Measurements from ENCODE around the gene LRRC4C. TPM values are rescaled to one million over a fixed set of nuclear protein-coding genes. Genes with fewer than 3 reads are reported as not detected.

LRRC4C gene
- polyA plus RNA-seq, 1 of the 3 experiments (the other 2 are of a cell fraction), result 0.16 TPM

DNA sequence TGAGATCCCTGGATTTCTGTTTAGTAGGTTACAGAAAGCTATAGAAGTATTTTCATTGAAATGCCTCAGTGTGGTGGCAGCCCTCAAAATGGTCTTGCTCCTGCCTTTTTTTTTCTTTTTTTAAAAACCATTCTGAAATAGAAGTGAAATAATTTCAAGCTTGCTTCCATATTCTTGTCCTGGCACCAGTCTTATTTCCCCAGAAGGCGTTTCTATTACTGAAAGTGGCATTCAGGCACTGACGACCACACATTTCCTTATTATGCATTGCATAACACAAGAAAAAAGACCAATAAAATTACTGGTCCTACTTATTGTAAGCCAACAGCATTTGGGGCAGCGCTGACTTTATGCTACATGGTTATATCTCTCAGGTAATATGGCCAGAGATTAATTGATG lies 24.5 kb upstream of the LRRC4C start (continued):
- no peak for TF ChIP-seq REST (IDR thresholded peaks at IDR 0.05; ENCODE audit: low read depth, low read length)
- no peak for TF ChIP-seq SMC3 (IDR thresholded peaks at IDR 0.05; ENCODE audit: low read depth, low read length)
- no peak for TF ChIP-seq FOXM1 (IDR thresholded peaks at IDR 0.05; ENCODE audit: low read depth)

DNA sequence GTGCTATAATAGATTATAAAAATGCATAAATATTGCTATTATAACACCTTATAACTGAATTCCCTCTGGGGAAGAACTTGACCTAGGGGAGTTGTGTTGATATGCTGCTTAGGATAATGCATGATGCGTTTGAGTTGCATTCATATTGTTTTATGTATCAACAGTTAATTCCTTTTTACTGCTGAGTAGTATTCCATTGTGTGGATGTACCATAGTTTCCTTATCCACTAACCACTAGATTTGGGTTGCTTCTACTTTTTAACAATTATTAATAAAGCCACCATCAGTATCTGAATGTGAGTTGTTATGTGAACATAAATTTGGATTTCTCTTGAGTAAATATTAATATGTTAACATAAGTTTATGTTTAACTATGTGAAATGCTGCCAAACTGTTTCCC lies 19.7 kb upstream of the LRRC4C start:
- no peaks in the 10 kb centered on the region for H3K79me2 ChIP-seq (ENCODE audit: insufficient read depth)
- H3K36me3 ChIP-seq (replicated peaks in 1 of 2; ENCODE audit: control insufficient read depth in 1 of 2, insufficient read depth in 2 of 2, low read length in 1 of 2), result no peaks in the 10 kb centered on the region
- CTCF ChIA-PET, result interaction anchor here (1.1 kb wide), 1 partner anchor 34 kb away, joined by 3 read pairs; no protein-coding TSS in a partner anchor
- POLR2A ChIA-PET, result no interaction called here
- TF ChIP-seq, protein P1, sequence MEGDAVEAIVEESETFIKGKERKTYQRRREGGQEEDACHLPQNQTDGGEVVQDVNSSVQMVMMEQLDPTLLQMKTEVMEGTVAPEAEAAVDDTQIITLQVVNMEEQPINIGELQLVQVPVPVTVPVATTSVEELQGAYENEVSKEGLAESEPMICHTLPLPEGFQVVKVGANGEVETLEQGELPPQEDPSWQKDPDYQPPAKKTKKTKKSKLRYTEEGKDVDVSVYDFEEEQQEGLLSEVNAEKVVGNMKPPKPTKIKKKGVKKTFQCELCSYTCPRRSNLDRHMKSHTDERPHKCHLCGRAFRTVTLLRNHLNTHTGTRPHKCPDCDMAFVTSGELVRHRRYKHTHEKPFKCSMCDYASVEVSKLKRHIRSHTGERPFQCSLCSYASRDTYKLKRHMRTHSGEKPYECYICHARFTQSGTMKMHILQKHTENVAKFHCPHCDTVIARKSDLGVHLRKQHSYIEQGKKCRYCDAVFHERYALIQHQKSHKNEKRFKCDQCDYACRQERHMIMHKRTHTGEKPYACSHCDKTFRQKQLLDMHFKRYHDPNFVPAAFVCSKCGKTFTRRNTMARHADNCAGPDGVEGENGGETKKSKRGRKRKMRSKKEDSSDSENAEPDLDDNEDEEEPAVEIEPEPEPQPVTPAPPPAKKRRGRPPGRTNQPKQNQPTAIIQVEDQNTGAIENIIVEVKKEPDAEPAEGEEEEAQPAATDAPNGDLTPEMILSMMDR (IDR thresholded peaks at IDR 0.05), result no peak
- H3K27me3 ChIP-seq (ENCODE audit: insufficient read depth), result no peaks in the 10 kb centered on the region
- H3F3A ChIP-seq (replicated peaks; ENCODE audit: insufficient read depth), result no peaks in the 10 kb centered on the region
- no peak for DNase-seq
- H3K9me3 ChIP-seq, result no peaks in the 10 kb centered on the region
- H4K20me1 ChIP-seq (ENCODE audit: insufficient read depth), result no peaks in the 10 kb centered on the region
- no peaks in the 10 kb centered on the region for H3K4me1 ChIP-seq (ENCODE audit: control insufficient read depth in 1 of 2, insufficient read depth in 2 of 2, low read depth in 1 of 2, low read length in 1 of 2)
- no peak overlapping the region for H3K9ac ChIP-seq
- H3K27ac ChIP-seq (ENCODE audit: low read depth in 2 of 2, low read length in 1 of 2), result no peak overlapping the region
- 11% methylated on average over 1 of the region's 1 CpG for WGBS (ENCODE audit: low lambda C conversion rate)
- no peak overlapping the region for H2AFZ ChIP-seq (ENCODE audit: low read depth)
- H3K4me2 ChIP-seq, result no peak overlapping the region
- no peak overlapping the region for H3K4me3 ChIP-seq (ENCODE audit: low read depth in 2 of 2, low read length in 1 of 2)
- H3K9me2 ChIP-seq, result 0 out of 2 replicates have a peak, but pooled peaks cover 3% of the 10 kb centered on the region

GRCh38 chr11:41461057-41461681 lies 1.7 kb upstream of the LRRC4C start:
- no peaks in the 10 kb centered on the region for H3F3A ChIP-seq (replicated peaks; ENCODE audit: insufficient read depth)
- no peaks in the 10 kb centered on the region for H3K27me3 ChIP-seq (ENCODE audit: insufficient read depth)
- peaks cover 0 to 3% of the 10 kb centered on the region in 2 experiments; a peak in 1 of 4 replicates for H3K4me1 ChIP-seq (ENCODE audit: control insufficient read depth in 1 of 2, insufficient read depth in 2 of 2, low read depth in 1 of 2, low read length in 1 of 2)
- H3K4me2 ChIP-seq, result no peak overlapping the region
- DNase-seq, result no peak
- no peaks in the 10 kb centered on the region for H4K20me1 ChIP-seq (ENCODE audit: insufficient read depth)
- no peak overlapping the region for H2AFZ ChIP-seq (ENCODE audit: low read depth)
- H3K9me3 ChIP-seq, result no peaks in the 10 kb centered on the region
- no peak overlapping the region for H3K9ac ChIP-seq
- ChIA-PET POLR2A (no interaction called here), CTCF (interaction anchor here (0.7 to 2.9 kb wide), 23 partner anchors 9 to 1825 kb away, joined by 3 to 26 read pairs (median 4); no protein-coding TSS in a partner anchor)
- 6% methylated on average over 1 of the region's 1 CpG for WGBS (ENCODE audit: low lambda C conversion rate)
- H3K79me2 ChIP-seq (ENCODE audit: insufficient read depth), result no peaks in the 10 kb centered on the region
- no peak overlapping the region for H3K27ac ChIP-seq (ENCODE audit: low read depth in 2 of 2, low read length in 1 of 2)
- H3K4me3 ChIP-seq (ENCODE audit: low read depth in 2 of 2, low read length in 1 of 2), result no peak overlapping the region
- H3K36me3 ChIP-seq (replicated peaks in 1 of 2; ENCODE audit: control insufficient read depth in 1 of 2, insufficient read depth in 2 of 2, low read length in 1 of 2), result no peaks in the 10 kb centered on the region
- H3K9me2 ChIP-seq, result no peaks in the 10 kb centered on the region
- TF ChIP-seq CHD2 (IDR thresholded peaks at IDR 0.05; ENCODE audit: low read length, partially characterized antibody), result no peak
- peak; percentile 42; the same call in 1 of the 2 replicates for TF ChIP-seq SMC3 (IDR thresholded peaks at IDR 0.05; ENCODE audit: low read depth, low read length)
- TF ChIP-seq, protein P1 (IDR thresholded peaks at IDR 0.05), result peak; percentile 72
- peak; percentile 62 for TF ChIP-seq RAD21 (IDR thresholded peaks at IDR 0.05; ENCODE audit: low read length)
- TF ChIP-seq PBX3 (IDR thresholded peaks at IDR 0.05), result no peak
- no peak for TF ChIP-seq RFX5 (IDR thresholded peaks at IDR 0.05; ENCODE audit: low read length)
- TF ChIP-seq GABPA (IDR thresholded peaks at IDR 0.05; ENCODE audit: low read depth), result no peak
- no peak for TF ChIP-seq EZH2phosphoT487 (IDR thresholded peaks at IDR 0.05; ENCODE audit: borderline replicate concordance, low read depth)
- no peak for TF ChIP-seq REST (IDR thresholded peaks at IDR 0.05; ENCODE audit: low read depth, low read length)

Measured in SK-N-SH (cell line).